ENCODE measurements around the gene ARRB1.

DNA sequence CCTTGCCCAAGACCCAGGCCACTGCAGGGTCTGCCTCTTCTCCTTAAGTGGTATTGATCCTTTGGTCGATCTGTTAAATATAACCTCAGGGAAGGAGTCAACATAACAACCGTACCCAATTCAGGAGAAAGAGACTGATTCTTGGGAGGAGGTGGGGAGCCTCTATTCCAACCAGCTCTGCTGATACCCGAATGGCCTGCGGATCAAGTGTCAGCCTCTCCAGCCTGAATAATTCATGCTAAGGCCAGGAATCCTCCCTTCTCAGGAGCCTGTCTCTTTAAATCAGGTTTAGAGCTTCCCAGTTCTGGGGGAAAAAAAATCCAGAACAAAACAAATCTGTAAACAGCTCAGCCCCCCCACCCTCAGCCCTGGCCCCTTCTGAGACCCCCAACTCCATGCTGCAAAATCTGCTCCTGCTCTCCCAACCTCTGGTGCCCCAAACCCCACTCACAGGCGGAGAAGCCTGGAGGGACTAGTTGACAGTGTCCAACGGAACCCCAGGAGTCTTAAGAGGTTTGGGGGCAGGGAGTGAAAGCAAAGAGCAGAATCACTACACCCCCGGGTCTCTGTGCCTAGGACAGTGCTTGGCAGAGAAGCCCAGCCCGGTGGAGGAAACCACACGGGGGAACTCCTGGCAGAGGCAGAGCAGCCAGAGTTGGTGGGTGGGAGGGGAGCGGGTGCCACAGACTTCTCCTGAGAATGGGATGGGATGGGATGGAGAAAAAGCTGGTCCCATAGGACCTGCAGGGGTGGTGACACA, 111.8 kb downstream of the ARRB1 start:
- TF ChIP-seq EP300 (IDR thresholded peaks at IDR 0.05): no peak
- no peak for TF ChIP-seq POLR2AphosphoS5 (IDR thresholded peaks at IDR 0.05)
